Neural progenitor cell (in vitro differentiated cells): ENCODE data around the gene CRTC1.

ENCODE experiments used
- EZH2 ChIP-seq: fragments of 200-600 bp; sonication (generic); IDR thresholded peaks from 2 replicates; pipeline ENCODE4 v1.6.1; 2017; ENCODE audit warnings: antibody characterized with exemption, mild to moderate bottlenecking, moderate library complexity
- TF ChIP-seq, protein P1 (sequence below): fragments of 200-600 bp; sonication (generic); IDR thresholded peaks from 2 replicates; pipeline ENCODE4 v1.5.1; 2017; ENCODE audit warnings: antibody characterized with exemption, mild to moderate bottlenecking

DNA sequence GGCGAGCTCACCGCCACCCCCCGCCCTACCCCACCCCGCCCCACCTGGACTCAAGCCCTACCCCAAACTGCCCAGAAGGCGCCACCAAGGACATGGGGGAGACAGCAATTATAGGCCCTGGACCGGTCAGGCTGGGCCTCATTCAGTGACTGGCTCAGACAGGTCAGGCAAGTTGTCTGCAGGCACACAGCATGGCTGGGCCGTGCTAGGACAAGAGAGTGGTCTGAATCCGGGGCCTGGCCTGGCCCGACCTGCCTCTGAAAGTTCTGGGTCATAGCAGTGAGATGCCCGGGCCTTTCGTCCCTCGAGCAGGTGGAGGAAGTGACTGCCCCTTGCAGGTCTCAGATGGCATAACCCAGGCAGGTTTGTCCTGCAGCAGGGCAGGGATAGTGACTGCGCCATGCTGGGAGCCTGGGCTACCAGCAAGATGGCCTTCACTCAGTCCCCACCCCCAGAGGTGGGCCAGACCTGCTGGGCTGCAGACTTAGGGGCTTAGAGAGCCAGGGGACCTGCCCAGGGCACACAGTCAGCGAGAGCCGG is 86.6 kb downstream of the CRTC1 start:
- TF ChIP-seq, protein P1, sequence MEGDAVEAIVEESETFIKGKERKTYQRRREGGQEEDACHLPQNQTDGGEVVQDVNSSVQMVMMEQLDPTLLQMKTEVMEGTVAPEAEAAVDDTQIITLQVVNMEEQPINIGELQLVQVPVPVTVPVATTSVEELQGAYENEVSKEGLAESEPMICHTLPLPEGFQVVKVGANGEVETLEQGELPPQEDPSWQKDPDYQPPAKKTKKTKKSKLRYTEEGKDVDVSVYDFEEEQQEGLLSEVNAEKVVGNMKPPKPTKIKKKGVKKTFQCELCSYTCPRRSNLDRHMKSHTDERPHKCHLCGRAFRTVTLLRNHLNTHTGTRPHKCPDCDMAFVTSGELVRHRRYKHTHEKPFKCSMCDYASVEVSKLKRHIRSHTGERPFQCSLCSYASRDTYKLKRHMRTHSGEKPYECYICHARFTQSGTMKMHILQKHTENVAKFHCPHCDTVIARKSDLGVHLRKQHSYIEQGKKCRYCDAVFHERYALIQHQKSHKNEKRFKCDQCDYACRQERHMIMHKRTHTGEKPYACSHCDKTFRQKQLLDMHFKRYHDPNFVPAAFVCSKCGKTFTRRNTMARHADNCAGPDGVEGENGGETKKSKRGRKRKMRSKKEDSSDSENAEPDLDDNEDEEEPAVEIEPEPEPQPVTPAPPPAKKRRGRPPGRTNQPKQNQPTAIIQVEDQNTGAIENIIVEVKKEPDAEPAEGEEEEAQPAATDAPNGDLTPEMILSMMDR: no peak
- TF ChIP-seq EZH2: no peak
